IMR-90 (cell line): Measurements from ENCODE around the gene REV3L. TPM values are rescaled to one million over a fixed set of nuclear protein-coding genes. Genes with fewer than 3 reads are reported as not detected.

Experiments
- ATAC-seq: fragments of 200-7000 bp; cut with Tn5 transposase; 2 replicates; pipeline ENCODE4 v1.9.1; 2020; ENCODE audit warnings: low read depth, mild to moderate bottlenecking, moderate library complexity
- BruUV-seq: library from RNA; stranded (reverse); fragments of 400-500 nt; replicated peaks from 2 replicates; lab custom pipeline; 2021; lab: Mats Ljungman, UMichigan
- CTCF ChIA-PET: fragments of 300-600 bp; formaldehyde crosslinking; extraction: SDS; loops from one replicate; lab custom pipeline; 2021; ENCODE audit warnings: antibody characterized with exemption; lab: Yijun Ruan, JAX
- POLR2A ChIA-PET: fragments of 300-600 bp; sonication (Branson Sonifier 250); formaldehyde crosslinking; loops from one replicate; lab custom pipeline; 2022; ENCODE audit warnings: antibody characterized with exemption; ENCODE audit not compliant: unreplicated experiment; lab: Charles Lee
- DNase-seq: peaks from one replicate; pipeline ENCODE4 v3.0.0; 2013
- H2AFZ ChIP-seq: replicated peaks from 2 replicates; pipeline ENCODE3; 2013; ENCODE audit warnings: low read length, mild to moderate bottlenecking; ENCODE audit not compliant: poor library complexity
- H2AK5ac ChIP-seq: 2 replicates; pipeline ENCODE4 v1.6.1; 2013; ENCODE audit warnings: low read depth, low read length, inconsistent platforms
- H2AK9ac ChIP-seq: replicated peaks from 2 replicates; pipeline ENCODE3; 2013; ENCODE audit warnings: mild to moderate bottlenecking, low read depth, low read length, moderate library complexity; ENCODE audit not compliant: poor library complexity
- H2BK120ac ChIP-seq: 2 replicates; pipeline ENCODE4 v1.6.1; 2013; ENCODE audit warnings: low read depth, low read length, inconsistent platforms
- H2BK15ac ChIP-seq: 3 replicates; pipeline ENCODE4 v1.6.1; 2013; ENCODE audit warnings: low read depth, low read length, inconsistent platforms
- H2BK20ac ChIP-seq: 2 replicates; pipeline ENCODE4 v1.6.1; 2013; ENCODE audit warnings: low read depth, mild to moderate bottlenecking, inconsistent platforms, low read length, moderate library complexity
- H2BK5ac ChIP-seq: 2 replicates; pipeline ENCODE4 v1.6.1; 2013; ENCODE audit warnings: mild to moderate bottlenecking, low read depth, low read length, inconsistent platforms; ENCODE audit not compliant: poor library complexity, severe bottlenecking
- H3K14ac ChIP-seq: replicated peaks from 2 replicates; pipeline ENCODE4 v1.6.1; 2013; ENCODE audit warnings: low read depth, low read length, inconsistent platforms
- H3K18ac ChIP-seq: 2 replicates; pipeline ENCODE4 v1.6.1; 2013; ENCODE audit warnings: low read depth, low read length, control low read depth
- H3K23ac ChIP-seq: 2 replicates; pipeline ENCODE4 v1.6.1; 2013; ENCODE audit warnings: low read depth, low read length, inconsistent platforms
- H3K27ac ChIP-seq: 2 replicates; pipeline ENCODE4 v1.5.1; 2013; ENCODE audit warnings: mild to moderate bottlenecking, control low read depth, low read length; ENCODE audit not compliant: insufficient read depth
- H3K27me3 ChIP-seq: 2 replicates; pipeline ENCODE4 v1.6.1; 2013; ENCODE audit warnings: low read length; ENCODE audit not compliant: control insufficient read depth, insufficient read depth
- H3K36me3 ChIP-seq: 2 replicates; pipeline ENCODE4 v1.6.1; 2013; ENCODE audit warnings: low read length, mixed read lengths; ENCODE audit not compliant: control insufficient read depth, insufficient read depth
- H3K4ac ChIP-seq: 2 replicates; pipeline ENCODE4 v1.6.1; 2013; ENCODE audit warnings: low read depth, low read length, inconsistent platforms
- H3K4me1 ChIP-seq: 2 replicates; pipeline ENCODE4 v1.6.1; 2013; ENCODE audit warnings: low read length, mixed read lengths; ENCODE audit not compliant: control insufficient read depth, insufficient read depth
- H3K4me2 ChIP-seq: 2 replicates; pipeline ENCODE4 v1.6.1; 2013; ENCODE audit warnings: low read depth, mild to moderate bottlenecking, control low read depth, low read length, moderate library complexity
- H3K4me3 ChIP-seq: 2 replicates; pipeline ENCODE4 v1.5.1; 2013; ENCODE audit warnings: low read depth, mild to moderate bottlenecking, control low read depth, low read length, moderate library complexity; ENCODE audit not compliant: insufficient read depth
- H3K56ac ChIP-seq: 2 replicates; pipeline ENCODE4 v1.6.1; 2013; ENCODE audit warnings: low read length, inconsistent platforms; ENCODE audit not compliant: insufficient read depth; ENCODE audit errors: extremely low read depth
- H3K79me1 ChIP-seq, 2 experiments: 2 replicates each; pipeline ENCODE4 v1.6.1; 2013; ENCODE audit warnings: low read length in 2 of 2, inconsistent platforms in 1 of 2, low read depth in 1 of 2
- H3K9ac ChIP-seq: 2 replicates; pipeline ENCODE4 v1.6.1; 2013; ENCODE audit warnings: low read depth, low read length, control low read depth
- H3K9me1 ChIP-seq: 2 replicates; pipeline ENCODE4 v1.6.1; 2013; ENCODE audit warnings: low read length, inconsistent platforms; ENCODE audit not compliant: insufficient read depth
- H3K9me3 ChIP-seq: 2 replicates; pipeline ENCODE4 v1.6.1; 2013; ENCODE audit warnings: low read length; ENCODE audit not compliant: control insufficient read depth, insufficient read depth
- H4K20me1 ChIP-seq: 2 replicates; pipeline ENCODE4 v1.6.1; 2013; ENCODE audit warnings: low read length, inconsistent platforms; ENCODE audit not compliant: insufficient read depth
- H4K5ac ChIP-seq: 2 replicates; pipeline ENCODE4 v1.6.1; 2013; ENCODE audit warnings: mild to moderate bottlenecking, low read depth, low read length, control low read depth
- H4K8ac ChIP-seq, 2 experiments: 2 replicates each; pipeline ENCODE4 v1.6.1; 2013; ENCODE audit warnings: low read depth in 2 of 2, low read length in 2 of 2, control low read depth in 1 of 2, inconsistent platforms in 1 of 2
- H4K91ac ChIP-seq: 2 replicates; pipeline ENCODE4 v1.6.1; 2013; ENCODE audit warnings: low read depth, low read length, inconsistent platforms; ENCODE audit not compliant: insufficient read depth
- CEBPB ChIP-seq: IDR thresholded peaks from 2 replicates; pipeline ENCODE4 v1.6.1; 2012; ENCODE audit warnings: low read depth, low read length, improper control_type of control experiment
- ELK1 ChIP-seq: fragments of 150-350 bp; IDR thresholded peaks from 2 replicates; pipeline ENCODE4 v1.6.1; 2016; ENCODE audit warnings: low read depth, mild to moderate bottlenecking, low read length, moderate library complexity, borderline replicate concordance
- FOS ChIP-seq: fragments of 150-350 bp; IDR thresholded peaks from 2 replicates; pipeline ENCODE4 v1.6.1; 2016; ENCODE audit warnings: low read depth, low read length
- MAFK ChIP-seq: IDR thresholded peaks from 2 replicates; pipeline ENCODE4 v1.6.1; 2012; ENCODE audit warnings: low read depth, low read length, improper control_type of control experiment
- POLR2A ChIP-seq: IDR thresholded peaks from 2 replicates; pipeline ENCODE4 v1.6.1; 2012; ENCODE audit warnings: mild to moderate bottlenecking, low read depth, low read length
- RAD21 ChIP-seq: IDR thresholded peaks from 2 replicates; pipeline ENCODE4 v1.6.1; 2012; ENCODE audit warnings: low read length, improper control_type of control experiment
- RCOR1 ChIP-seq: IDR thresholded peaks from 2 replicates; pipeline ENCODE4 v1.6.1; 2012; ENCODE audit warnings: mild to moderate bottlenecking, low read length, improper control_type of control experiment; ENCODE audit not compliant: insufficient replicate concordance
- RFX5 ChIP-seq: IDR thresholded peaks from 2 replicates; pipeline ENCODE4 v1.8.0; 2012; ENCODE audit warnings: low read depth, mild to moderate bottlenecking, low read length, moderate library complexity
- SMC3 ChIP-seq: fragments of 150-350 bp; IDR thresholded peaks from 2 replicates; pipeline ENCODE4 v1.6.1; 2016; ENCODE audit warnings: low read depth, mild to moderate bottlenecking, antibody characterized with exemption, low read length, moderate library complexity
- USF2 ChIP-seq: fragments of 150-350 bp; IDR thresholded peaks from 2 replicates; pipeline ENCODE4 v1.6.1; 2017; ENCODE audit warnings: mild to moderate bottlenecking, antibody characterized with exemption, low read length, low read depth
- WGBS, 2 experiments: methylation state at CpG; one replicate each; pipeline versions ENCODE4 v1.1.5 to v1.1.7; 2013; ENCODE audit warnings: missing lambda C conversion rate in 2 of 2; ENCODE audit not compliant: insufficient read length in 1 of 2; ENCODE audit errors: extremely low coverage in 2 of 2; 5-methylcytosine and 5-hydroxymethylcytosine counted together
- dilution Hi-C: fragments of 300-500 bp; cut with HindIII; formaldehyde crosslinking; loops from one replicate; pipeline ENCODE4 v1.14.3; 2018; ENCODE audit warnings: low sequenced_read_pairs; ENCODE audit not compliant: unreplicated experiment
- in situ Hi-C: fragments of 300-500 bp; cut with MboI; formaldehyde crosslinking; loops from 3 replicates; pipeline ENCODE4 v1.14.3; 2019; ENCODE audit warnings: low sequenced_read_pairs, inconsistent platforms, mixed read lengths
- intact Hi-C: fragments of 100-400 bp; cut with micrococcal nuclease; formaldehyde crosslinking; loops from 2 replicates; pipeline ENCODE4 v1.10.0; 2022
- polyA plus RNA-seq, 3 experiments: library from polyadenylated mRNA; depleted of rRNA; stranded (reverse); fragments of >200 nt; gene quantifications; 2 replicates each; pipeline ENCODE4 v1.2.3, GENCODE V29; 2012; ENCODE audit warnings: low replicate concordance in 1 of 3
- total RNA-seq: library from RNA; depleted of rRNA; stranded (reverse); fragments of >200 nt; gene quantifications from 2 replicates; pipeline ENCODE4 v1.2.3, GENCODE V29; 2012

REV3L gene
- total and polyA plus RNA-seq, 2 of the 4 experiments (the other 2 are of a cell fraction): 7.4 to 15.4 TPM

GRCh38 chr6:111301946-111302345, 181.1 kb downstream of the REV3L start:
- Histone ChIP-seq H3K9ac (no peak overlapping the region), H3K27me3 (no peaks in the 10 kb centered on the region), H3K9me3 (no peaks in the 10 kb centered on the region; the same call in 1 of the 2 replicates), H2BK20ac (no peak overlapping the region), H3K4me2 (no peak overlapping the region), H3K36me3 (peaks cover 16% of the 10 kb centered on the region), H3K79me1 (peaks cover 0 to 4% of the 10 kb centered on the region in 2 experiments; a peak in 1 of 4 replicates), H3K4me3 (no peak overlapping the region), H2BK5ac (no peak overlapping the region), H3K18ac (no peak overlapping the region), H3K9me1 (no peaks in the 10 kb centered on the region), H4K20me1 (no peaks in the 10 kb centered on the region), H2BK15ac (no peak overlapping the region), H3K4ac (no peak overlapping the region), H3K14ac (no peak overlapping the region), H4K5ac (no peak overlapping the region), H3K23ac (no peak overlapping the region), H2AK5ac (no peak overlapping the region), H2BK120ac (no peak overlapping the region), H4K8ac (no peak overlapping the region), H2AFZ (no peak overlapping the region), H2AK9ac (no peak overlapping the region), H3K27ac (no peak overlapping the region), H4K91ac (no peak overlapping the region), H3K56ac (no peak overlapping the region), H3K4me1 (no peaks in the 10 kb centered on the region)
- no peak for DNase-seq
- dilution Hi-C loops: no loop called here
- TF ChIP-seq RAD21: no peak
- no peak for TF ChIP-seq RFX5
- no peak for TF ChIP-seq USF2
- no peak for TF ChIP-seq FOS
- no peak for TF ChIP-seq MAFK
- no peak for TF ChIP-seq CEBPB
- TF ChIP-seq RCOR1: no peak
- TF ChIP-seq SMC3: no peak
- TF ChIP-seq POLR2A: no peak
- TF ChIP-seq ELK1: no peak
- in situ Hi-C loops: no loop called here
- peak; percentile 24; the same call in 1 of the 2 replicates for ATAC-seq
- ChIA-PET POLR2A (no interaction called here), CTCF (no interaction called here)
- no TSS peak for BruUV-seq
- intact Hi-C loops: no loop called here
- no CpG with 5 or more reads among the region's 2 CpGs for WGBS, 2 experiments
